GM12874 (cell line): ENCODE measurements around the gene AIRE.

Experiments used
- TF ChIP-seq, protein P1 (sequence below): IDR thresholded peaks from 2 replicates; pipeline ENCODE4 v1.5.1; 2011; ENCODE audit warnings: low read depth, mild to moderate bottlenecking, control low read depth, low read length, moderate library complexity; ENCODE audit not compliant: insufficient read depth

The AIRE gene

GRCh38 chr21:44347911-44348451 lies 62.3 kb downstream of the AIRE start:
- TF ChIP-seq, protein P1, sequence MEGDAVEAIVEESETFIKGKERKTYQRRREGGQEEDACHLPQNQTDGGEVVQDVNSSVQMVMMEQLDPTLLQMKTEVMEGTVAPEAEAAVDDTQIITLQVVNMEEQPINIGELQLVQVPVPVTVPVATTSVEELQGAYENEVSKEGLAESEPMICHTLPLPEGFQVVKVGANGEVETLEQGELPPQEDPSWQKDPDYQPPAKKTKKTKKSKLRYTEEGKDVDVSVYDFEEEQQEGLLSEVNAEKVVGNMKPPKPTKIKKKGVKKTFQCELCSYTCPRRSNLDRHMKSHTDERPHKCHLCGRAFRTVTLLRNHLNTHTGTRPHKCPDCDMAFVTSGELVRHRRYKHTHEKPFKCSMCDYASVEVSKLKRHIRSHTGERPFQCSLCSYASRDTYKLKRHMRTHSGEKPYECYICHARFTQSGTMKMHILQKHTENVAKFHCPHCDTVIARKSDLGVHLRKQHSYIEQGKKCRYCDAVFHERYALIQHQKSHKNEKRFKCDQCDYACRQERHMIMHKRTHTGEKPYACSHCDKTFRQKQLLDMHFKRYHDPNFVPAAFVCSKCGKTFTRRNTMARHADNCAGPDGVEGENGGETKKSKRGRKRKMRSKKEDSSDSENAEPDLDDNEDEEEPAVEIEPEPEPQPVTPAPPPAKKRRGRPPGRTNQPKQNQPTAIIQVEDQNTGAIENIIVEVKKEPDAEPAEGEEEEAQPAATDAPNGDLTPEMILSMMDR, result no peak
